GM11168 (cell line): ENCODE data around the gene LMO7.
"Not testable (repeated sequence)": the region's sequence is repeated elsewhere in the genome, so short reads cannot be mapped to it uniquely, and the experiment has no call there.

Experiments used
- in situ Hi-C: fragments of 300-500 bp; cut with MboI; formaldehyde crosslinking; loops from one replicate; pipeline ENCODE4 v1.12.0; 2022; ENCODE audit warnings: low sequenced_read_pairs; ENCODE audit not compliant: unreplicated experiment

LMO7 gene

GRCh38 chr13:75792526-75793187 is 156.5 kb downstream of the LMO7 start:
- in situ Hi-C loops = no loop called here

- in situ Hi-C loops = not testable (repeated sequence)
Observed at GRCh38 chr13:75793188-75793567, 157.0 kb downstream of the LMO7 start.

- in situ Hi-C loops = no loop called here
Observed at GRCh38 chr13:75794663-75795062, 158.5 kb downstream of the LMO7 start.

GRCh38 chr13:75795274-75795673 is 159.1 kb downstream of the LMO7 start:
- in situ Hi-C loops = no loop called here

GRCh38 chr13:75796825-75797224 is 160.7 kb downstream of the LMO7 start:
- in situ Hi-C loops = no loop called here

- in situ Hi-C loops = no loop called here
Observed at GRCh38 chr13:75797239-75797638, 161.1 kb downstream of the LMO7 start.

- in situ Hi-C loops = no loop called here
Observed at GRCh38 chr13:75797719-75798118, 161.6 kb downstream of the LMO7 start.

- in situ Hi-C loops = no loop called here
Observed at GRCh38 chr13:75798353-75799255, 162.5 kb downstream of the LMO7 start.

- in situ Hi-C loops = no loop called here
Observed at GRCh38 chr13:75800545-75800944, 164.4 kb downstream of the LMO7 start.

GRCh38 chr13:75801388-75801945 is 165.3 kb downstream of the LMO7 start:
- in situ Hi-C loops = no loop called here

- in situ Hi-C loops = no loop called here
Observed at GRCh38 chr13:75802161-75802560, 166.0 kb downstream of the LMO7 start.

- in situ Hi-C loops = no loop called here
Observed at GRCh38 chr13:75803164-75803611, 167.1 kb downstream of the LMO7 start.

- in situ Hi-C loops = no loop called here
Observed at GRCh38 chr13:75804054-75804453, 167.9 kb downstream of the LMO7 start.

GRCh38 chr13:75804605-75805004 is 168.5 kb downstream of the LMO7 start:
- in situ Hi-C loops = no loop called here

- in situ Hi-C loops = no loop called here
Observed at GRCh38 chr13:75806117-75806516, 170.0 kb downstream of the LMO7 start.

- in situ Hi-C loops = no loop called here
Observed at GRCh38 chr13:75811361-75811760, 175.2 kb downstream of the LMO7 start.

- in situ Hi-C loops = no loop called here
Observed at GRCh38 chr13:75811841-75812240, 175.7 kb downstream of the LMO7 start.

- in situ Hi-C loops = no loop called here
Observed at GRCh38 chr13:75812751-75813181, 176.6 kb downstream of the LMO7 start.

- in situ Hi-C loops = no loop called here
Observed at GRCh38 chr13:75813323-75813722, 177.2 kb downstream of the LMO7 start.

- in situ Hi-C loops = no loop called here
Observed at GRCh38 chr13:75818179-75818967, 182.2 kb downstream of the LMO7 start.

- in situ Hi-C loops = no loop called here
Observed at GRCh38 chr13:75818968-75819225, 182.8 kb downstream of the LMO7 start.
